BE2C (cell line): Measurements from ENCODE around the gene ELK3.
"Not testable (repeated sequence)": the region's sequence is repeated elsewhere in the genome, so short reads cannot be mapped to it uniquely, and the experiment has no call there.

Experiments used
- DNase-seq: peaks from one replicate; pipeline ENCODE4 v3.0.0-alpha.2; 2020
- H3K27me3 ChIP-seq: fragments of 250-450 bp; sonication (Bioruptor Pico); 2 replicates; pipeline ENCODE4 v1.5.1; 2020; ENCODE audit warnings: mild to moderate bottlenecking
- H3K36me3 ChIP-seq: fragments of 250-450 bp; sonication (Bioruptor Pico); 2 replicates; pipeline ENCODE4 v1.5.1; 2020; ENCODE audit warnings: mild to moderate bottlenecking
- H3K4me1 ChIP-seq: fragments of 250-450 bp; sonication (Bioruptor Pico); 2 replicates; pipeline ENCODE4 v1.5.1; 2020
- H3K4me3 ChIP-seq: 2 replicates; pipeline ENCODE4 v1.5.1; 2011; ENCODE audit warnings: low read depth, low read length
- H3K9me3 ChIP-seq: fragments of 250-450 bp; sonication (Bioruptor Pico); 2 replicates; pipeline ENCODE4 v1.5.1; 2020
- TF ChIP-seq, protein P1 (sequence below): IDR thresholded peaks from 2 replicates; pipeline ENCODE4 v1.5.1; 2012; ENCODE audit warnings: mild to moderate bottlenecking, low read depth, low read length

The ELK3 gene

DNA sequence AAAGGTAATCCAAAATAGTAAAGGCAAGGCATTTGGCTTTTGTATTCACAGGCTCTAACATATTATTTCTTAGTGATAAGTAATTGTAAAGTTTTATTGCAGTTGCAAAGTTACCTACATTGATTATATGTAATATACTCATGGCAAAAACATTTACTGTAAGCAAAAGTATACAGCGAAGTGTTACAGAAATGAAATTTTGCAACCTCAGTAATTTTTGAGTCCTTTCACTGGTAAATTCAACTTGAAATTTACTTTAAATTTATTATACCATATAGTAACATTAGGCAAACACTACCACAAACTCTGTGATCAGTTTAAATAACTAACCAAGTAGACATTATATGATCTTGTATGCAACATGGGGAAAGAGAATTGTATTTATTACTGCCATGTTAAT lies 117.0 kb downstream of the ELK3 start:
- no peak for DNase-seq
- Histone ChIP-seq H3K9me3 (no peaks in the 10 kb centered on the region), H3K36me3 (no peaks in the 10 kb centered on the region; the same call in 1 of the 2 replicates), H3K27me3 (no peaks in the 10 kb centered on the region), H3K4me3 (no peak overlapping the region), H3K4me1 (no peaks in the 10 kb centered on the region)
- TF ChIP-seq, protein P1, sequence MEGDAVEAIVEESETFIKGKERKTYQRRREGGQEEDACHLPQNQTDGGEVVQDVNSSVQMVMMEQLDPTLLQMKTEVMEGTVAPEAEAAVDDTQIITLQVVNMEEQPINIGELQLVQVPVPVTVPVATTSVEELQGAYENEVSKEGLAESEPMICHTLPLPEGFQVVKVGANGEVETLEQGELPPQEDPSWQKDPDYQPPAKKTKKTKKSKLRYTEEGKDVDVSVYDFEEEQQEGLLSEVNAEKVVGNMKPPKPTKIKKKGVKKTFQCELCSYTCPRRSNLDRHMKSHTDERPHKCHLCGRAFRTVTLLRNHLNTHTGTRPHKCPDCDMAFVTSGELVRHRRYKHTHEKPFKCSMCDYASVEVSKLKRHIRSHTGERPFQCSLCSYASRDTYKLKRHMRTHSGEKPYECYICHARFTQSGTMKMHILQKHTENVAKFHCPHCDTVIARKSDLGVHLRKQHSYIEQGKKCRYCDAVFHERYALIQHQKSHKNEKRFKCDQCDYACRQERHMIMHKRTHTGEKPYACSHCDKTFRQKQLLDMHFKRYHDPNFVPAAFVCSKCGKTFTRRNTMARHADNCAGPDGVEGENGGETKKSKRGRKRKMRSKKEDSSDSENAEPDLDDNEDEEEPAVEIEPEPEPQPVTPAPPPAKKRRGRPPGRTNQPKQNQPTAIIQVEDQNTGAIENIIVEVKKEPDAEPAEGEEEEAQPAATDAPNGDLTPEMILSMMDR: no peak

DNA sequence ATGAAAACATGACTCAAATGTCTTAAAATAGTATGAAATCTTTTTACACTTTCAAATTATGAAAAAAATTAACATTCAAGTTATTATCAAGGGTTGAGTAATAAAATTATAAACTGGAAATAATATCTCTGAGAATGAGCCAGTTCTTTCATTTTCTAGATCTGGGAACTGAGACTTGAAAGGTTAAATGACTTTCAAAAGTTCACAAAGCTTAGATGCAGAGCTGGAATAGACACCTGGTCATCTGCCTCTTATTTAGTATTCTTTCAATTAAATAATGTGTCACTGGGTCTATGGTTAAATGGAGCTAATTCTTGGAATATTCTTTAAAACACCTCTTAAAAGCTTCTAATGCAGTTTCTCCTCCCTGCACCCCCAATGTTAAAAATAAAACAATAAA lies 119.4 kb downstream of the ELK3 start:
- TF ChIP-seq, protein P1: no peak
- Histone ChIP-seq H3K4me1 (no peaks in the 10 kb centered on the region), H3K36me3 (no peaks in the 10 kb centered on the region)

DNA sequence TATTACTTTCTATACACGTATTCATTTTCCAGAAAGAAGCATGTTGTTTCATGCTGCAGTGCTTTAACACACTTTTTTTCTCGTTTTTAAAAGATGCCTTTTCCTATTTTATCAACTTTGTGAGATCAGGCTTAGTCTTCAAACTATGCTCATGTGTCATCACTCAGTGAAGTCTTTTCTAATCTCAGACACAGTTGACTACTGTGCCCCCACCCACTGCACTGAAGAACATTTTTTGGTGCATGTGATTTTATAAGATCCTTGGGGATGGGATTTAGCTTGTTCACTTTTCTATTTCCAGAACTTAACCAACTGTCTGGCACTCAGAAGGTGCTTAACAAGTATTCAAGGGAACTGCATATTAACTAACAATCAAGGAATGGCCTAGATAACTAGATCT lies 120.5 kb downstream of the ELK3 start:
- H3K9me3 ChIP-seq: no peaks in the 10 kb centered on the region
- H3K4me3 ChIP-seq: no peak overlapping the region
- no peaks in the 10 kb centered on the region for H3K4me1 ChIP-seq
- no peaks in the 10 kb centered on the region for H3K27me3 ChIP-seq
- no peaks in the 10 kb centered on the region for H3K36me3 ChIP-seq
- no peak for DNase-seq
- TF ChIP-seq, protein P1: no peak

More for the DNA sequence above, 119.4 kb downstream of the ELK3 start:
- Histone ChIP-seq H3K4me3 (no peak overlapping the region), H3K9me3 (no peaks in the 10 kb centered on the region), H3K27me3 (no peaks in the 10 kb centered on the region)
- DNase-seq: no peak

DNA sequence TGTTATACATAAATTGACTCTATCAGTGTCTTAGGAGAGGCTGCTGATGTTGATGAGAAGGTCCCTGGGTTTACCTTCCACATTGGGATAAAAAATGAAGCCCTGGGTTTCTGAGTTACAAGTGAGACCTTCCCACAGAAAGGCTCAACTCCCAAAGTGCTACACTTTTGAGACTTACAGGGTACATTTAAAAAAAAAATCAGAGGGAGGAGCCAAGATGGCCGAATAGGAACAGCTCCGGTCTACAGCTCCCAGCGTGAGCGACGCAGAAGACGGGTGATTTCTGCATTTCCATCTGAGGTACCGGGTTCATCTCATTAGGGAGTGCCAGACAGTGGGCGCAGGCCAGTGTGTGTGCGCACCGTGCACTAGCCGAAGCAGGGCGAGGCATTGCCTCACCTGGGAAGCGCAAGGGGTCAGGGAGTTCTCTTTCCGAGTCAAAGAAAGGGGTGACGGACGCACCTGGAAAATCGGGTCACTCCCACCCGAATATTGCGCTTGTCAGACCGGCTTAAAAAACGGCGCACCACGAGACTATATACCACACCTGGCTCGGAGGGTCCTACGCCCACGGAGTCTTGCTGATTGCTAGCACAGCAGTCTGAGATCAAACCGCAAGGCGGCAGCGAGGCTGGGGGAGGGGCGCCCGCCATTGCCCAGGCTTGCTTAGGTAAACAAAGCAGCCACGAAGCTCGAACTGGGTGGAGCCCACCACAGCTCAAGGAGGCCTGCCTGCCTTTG lies 121.7 kb downstream of the ELK3 start:
- H3K36me3 ChIP-seq, H3K4me1 ChIP-seq, H3K9me3 ChIP-seq, H3K27me3 ChIP-seq, H3K4me3 ChIP-seq, DNase-seq: not testable (repeated sequence)

DNA sequence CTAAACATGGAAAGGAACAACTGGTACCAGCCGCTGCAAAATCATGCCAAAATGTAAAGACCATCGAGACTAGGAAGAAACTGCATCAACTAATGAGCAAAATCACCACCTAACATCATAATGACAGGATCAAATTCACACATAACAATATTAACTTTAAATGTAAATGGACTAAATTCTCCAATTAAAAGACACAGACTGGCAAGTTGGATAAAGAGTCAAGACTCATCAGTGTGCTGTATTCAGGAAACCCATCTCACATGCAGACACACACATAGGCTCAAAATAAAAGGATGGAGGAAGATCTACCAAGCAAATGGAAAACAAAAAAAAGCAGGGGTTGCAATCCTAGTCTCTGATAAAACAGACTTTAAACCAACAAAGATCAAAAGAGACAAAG lies 123.6 kb downstream of the ELK3 start:
- not testable (repeated sequence) for H3K4me1 ChIP-seq, H3K9me3 ChIP-seq, H3K27me3 ChIP-seq, H3K36me3 ChIP-seq, DNase-seq, H3K4me3 ChIP-seq
